Natural killer cell treated with Interleukin-12 subunit alpha and Interleukin-12 subunit beta and Interleukin-15 and Interleukin-18, amount 100 ng/mL, for 72 hours (primary cell): ENCODE measurements around the gene KRT4. TPM values are rescaled to one million over a fixed set of nuclear protein-coding genes. Genes with fewer than 3 reads are reported as not detected.

Source experiments
- ATAC-seq, 2 donors: fragments of 150-1000 bp; cut with Tn5 transposase in 1 of 2; sonication (Bioruptor Pico), chemical (Tn5 transposase) in 1 of 2; 2 replicates each; pipeline ENCODE4 v1.10.0; 2021
- DNase-seq: peaks from one replicate; pipeline ENCODE4 v3.0.0; 2022; ENCODE audit warnings: low spot score
- H3K27ac Mint-ChIP-seq, 2 donors: 1 replicate in 1 of 2; 2 replicates in 1 of 2; pipeline ENCODE4 v1.8.0; 2022; ENCODE audit warnings: mixed read lengths in 2 of 2, mild to moderate bottlenecking in 1 of 2, moderate library complexity in 1 of 2
- H3K27me3 Mint-ChIP-seq, 2 donors: 1 replicate in 1 of 2; 2 replicates in 1 of 2; pipeline ENCODE4 v1.8.0; 2022; ENCODE audit warnings: mixed read lengths in 2 of 2
- H3K36me3 Mint-ChIP-seq: one replicate; pipeline ENCODE4 v1.8.0; 2022; ENCODE audit warnings: mixed read lengths
- H3K4me1 Mint-ChIP-seq, 2 donors: 1 replicate in 1 of 2; 2 replicates in 1 of 2; pipeline ENCODE4 v1.8.0; 2022; ENCODE audit warnings: low read depth in 2 of 2, mixed read lengths in 2 of 2, mild to moderate bottlenecking in 1 of 2
- H3K4me3 Mint-ChIP-seq: one replicate; pipeline ENCODE4 v1.8.0; 2022; ENCODE audit warnings: mixed read lengths
- H3K9me3 Mint-ChIP-seq: 2 replicates; pipeline ENCODE4 v1.8.0; 2022; ENCODE audit warnings: mixed read lengths
- total RNA-seq, 2 donors: library from RNA; stranded (reverse); gene quantifications; one replicate each; pipeline ENCODE4 v1.2.3, GENCODE V29; 2022

The KRT4 gene
- total RNA-seq, 2 donors from 2014 or later, result not detected

DNA sequence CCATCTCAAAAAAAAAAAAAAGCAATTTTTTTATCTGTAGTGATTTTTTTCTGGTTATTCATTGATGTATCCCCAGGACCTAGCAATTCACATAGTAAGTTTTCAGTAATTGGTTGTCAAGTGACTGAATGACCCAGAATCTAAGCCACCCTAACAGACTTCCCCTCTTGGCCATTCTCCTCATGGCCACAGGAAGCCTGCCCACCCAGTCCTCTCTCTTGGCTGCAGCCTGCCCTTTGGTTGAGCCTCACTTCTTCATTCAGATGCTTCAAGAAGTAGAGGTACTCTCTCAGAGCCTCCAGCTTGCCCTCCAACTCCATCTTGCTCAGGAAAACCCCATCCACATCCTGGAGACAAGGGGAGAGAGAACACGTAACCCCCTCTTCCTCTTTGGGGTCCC is 32.0 kb upstream of the KRT4 start:
- ATAC-seq (no peak), DNase-seq (no peak)
- Mint-ChIP-seq H3K4me1 (peaks cover 0 to 16% of the 10 kb centered on the region in 2 donors), H3K27ac (peak overlapping the region in 1 of 2 donors; percentile 25), H3K4me3 (no peak overlapping the region), H3K36me3 (no peaks in the 10 kb centered on the region), H3K27me3 (peaks cover 0 to 6% of the 10 kb centered on the region in 2 donors), H3K9me3 (no peaks in the 10 kb centered on the region)

DNA sequence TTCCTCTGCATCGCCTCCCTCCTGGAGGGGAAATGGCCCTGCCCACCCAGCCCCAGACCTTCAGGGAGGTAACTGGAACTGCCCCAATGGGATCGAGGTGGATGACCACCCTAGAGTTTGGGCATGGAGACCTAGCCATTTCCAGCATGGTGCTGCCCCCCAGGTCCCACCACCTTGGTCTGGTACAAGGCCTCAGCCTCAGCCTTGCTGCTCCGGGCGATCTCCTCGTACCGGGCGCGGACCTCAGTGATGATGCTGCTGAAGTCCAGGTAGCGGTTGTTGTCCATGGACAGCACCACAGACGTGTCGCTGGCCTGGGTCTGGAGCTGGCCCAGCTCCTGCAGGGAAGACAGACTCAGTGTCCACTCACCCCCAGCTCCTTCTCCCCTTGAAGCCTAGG is 30.5 kb upstream of the KRT4 start:
- peak in 1 of 2 donors; percentile 41 for ATAC-seq
- Mint-ChIP-seq H3K36me3 (no peaks in the 10 kb centered on the region), H3K4me1 (peaks cover 0 to 16% of the 10 kb centered on the region in 2 donors), H3K27ac (no peak overlapping the region), H3K4me3 (no peak overlapping the region), H3K27me3 (peaks cover 5 to 11% of the 10 kb centered on the region in 2 donors), H3K9me3 (no peaks in the 10 kb centered on the region)
- DNase-seq, result no peak

DNA sequence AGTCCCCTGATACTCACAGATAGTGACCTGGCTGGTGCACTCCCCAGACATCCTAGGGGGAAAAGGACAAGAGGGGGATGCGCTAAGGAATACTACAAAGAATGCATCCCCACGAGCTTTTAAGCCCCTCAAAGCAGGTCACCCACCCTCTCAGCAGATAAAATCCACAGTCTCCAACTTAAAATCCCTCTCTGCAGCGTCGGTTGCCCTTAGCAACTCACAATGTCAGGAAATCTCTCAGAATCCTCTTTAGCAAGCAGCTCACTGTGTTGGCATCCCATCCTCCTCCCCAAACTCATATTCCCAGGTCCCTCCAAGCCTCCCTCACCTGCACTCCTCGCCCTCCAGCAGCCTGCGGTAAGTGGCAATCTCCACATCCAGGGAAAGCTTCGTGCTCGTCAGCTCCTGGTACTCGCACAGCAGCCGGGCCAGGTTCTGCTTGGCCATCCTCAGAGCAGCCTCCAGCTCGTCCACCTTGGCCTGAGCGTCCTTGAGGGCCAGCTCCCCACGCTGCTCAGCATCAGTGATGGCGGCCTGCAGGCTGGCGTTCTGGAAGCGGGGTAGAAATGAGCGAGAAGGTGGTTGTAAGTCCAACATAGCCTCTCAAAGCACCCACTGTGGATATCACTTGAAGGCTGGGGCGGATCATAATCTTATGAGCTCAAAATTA is 25.7 kb upstream of the KRT4 start:
- Mint-ChIP-seq H3K4me1 (peaks cover 20 to 44% of the 10 kb centered on the region in 2 donors), H3K9me3 (no peaks in the 10 kb centered on the region), H3K27me3 (peaks cover 8 to 14% of the 10 kb centered on the region in 2 donors), H3K4me3 (no peak overlapping the region), H3K36me3 (no peaks in the 10 kb centered on the region), H3K27ac (peak overlapping the region in 1 of 2 donors; percentile 43)
- no peak for ATAC-seq
- no peak for DNase-seq

DNA sequence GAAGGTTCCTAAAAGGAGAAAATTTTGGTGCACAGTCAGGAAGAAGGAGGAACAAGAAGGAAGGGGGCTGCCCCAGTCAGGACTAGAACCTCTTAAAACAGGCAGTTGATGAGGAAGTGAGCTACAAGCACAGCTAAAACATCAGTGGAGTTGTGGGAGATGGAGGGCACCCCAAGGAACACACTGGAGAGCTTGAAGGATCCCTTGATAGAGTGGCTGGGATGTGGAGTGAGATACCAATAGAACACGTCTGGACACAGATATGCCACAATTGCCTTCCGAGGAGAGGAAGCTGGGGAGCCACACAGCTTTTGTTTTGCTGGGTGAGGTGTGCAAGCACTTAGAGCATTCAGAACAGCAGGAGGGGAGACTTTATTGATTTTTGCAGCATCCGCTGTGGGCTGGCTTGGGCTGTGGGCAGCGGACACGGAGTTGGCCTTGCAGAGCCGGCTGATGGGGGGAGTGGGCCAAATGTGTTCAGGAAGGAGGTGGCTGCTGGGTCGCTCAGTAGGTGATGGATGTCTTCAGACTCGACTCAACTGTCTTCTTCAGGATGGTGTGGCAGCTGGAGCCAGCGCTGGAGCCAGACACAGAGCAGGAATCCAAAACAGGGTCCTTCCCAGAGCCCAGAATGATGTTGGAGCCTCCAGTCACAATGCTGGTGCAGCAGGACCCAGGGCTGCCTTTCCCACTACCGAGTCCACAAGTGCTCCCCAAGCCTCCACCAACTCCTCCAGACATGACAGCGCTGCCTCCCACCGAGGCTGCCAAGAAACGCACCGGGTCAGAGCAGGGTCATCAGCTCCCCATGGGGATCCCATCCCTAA is 24.9 kb upstream of the KRT4 start:
- Mint-ChIP-seq H3K4me3 (no peak overlapping the region), H3K27ac (peak overlapping the region in 1 of 2 donors; percentile 43), H3K36me3 (no peaks in the 10 kb centered on the region), H3K9me3 (no peaks in the 10 kb centered on the region), H3K4me1 (peaks cover 20 to 45% of the 10 kb centered on the region in 2 donors), H3K27me3 (peaks cover 8 to 14% of the 10 kb centered on the region in 2 donors)
- ATAC-seq (no peak), DNase-seq (no peak)

DNA sequence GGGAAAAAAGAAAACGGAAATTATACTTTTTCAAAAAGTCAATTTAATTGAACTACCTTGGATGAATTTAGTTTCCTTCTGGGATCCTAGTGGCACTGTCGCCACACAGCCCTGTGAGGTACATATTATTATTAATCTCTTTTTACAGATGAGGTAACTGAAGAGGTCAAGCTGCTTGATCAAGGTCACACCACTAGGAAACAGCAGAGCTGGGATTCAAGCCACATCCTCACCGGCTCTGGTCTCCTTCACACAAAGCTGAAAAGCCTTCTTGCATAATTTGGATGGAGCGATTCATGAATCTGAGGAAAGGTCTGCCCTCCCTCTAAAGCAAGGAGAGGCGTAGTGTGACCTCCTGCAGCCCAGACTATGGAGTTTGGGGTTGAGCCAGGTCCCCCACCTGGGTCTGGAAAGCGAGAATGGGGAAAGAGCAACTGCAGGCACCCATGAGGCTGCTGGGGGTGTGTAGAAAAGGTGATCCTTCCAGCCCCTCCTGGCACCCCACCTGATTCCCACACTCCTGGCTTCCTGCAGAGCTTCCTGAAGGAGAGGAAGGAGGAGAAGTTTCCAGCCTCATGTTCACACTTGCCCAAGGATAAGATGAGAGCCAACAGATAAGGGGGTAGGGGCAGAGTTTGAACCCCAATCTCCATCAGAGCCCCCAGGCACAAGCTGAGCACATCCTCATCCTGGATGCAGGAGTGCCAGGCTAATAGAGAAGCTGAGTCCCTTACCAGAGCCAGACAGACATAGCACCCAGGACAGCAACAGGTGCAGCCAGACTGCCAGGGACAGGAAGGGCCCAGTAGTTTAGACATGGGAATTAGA is 24.1 kb upstream of the KRT4 start:
- Mint-ChIP-seq H3K27ac (peak overlapping the region; percentile 77 to 87), H3K4me3 (peak overlapping the region; percentile 81), H3K36me3 (no peaks in the 10 kb centered on the region), H3K4me1 (peaks cover 20 to 45% of the 10 kb centered on the region in 2 donors), H3K9me3 (no peaks in the 10 kb centered on the region), H3K27me3 (peaks cover 8 to 14% of the 10 kb centered on the region in 2 donors)
- no peak for DNase-seq
- ATAC-seq, result no peak

DNA sequence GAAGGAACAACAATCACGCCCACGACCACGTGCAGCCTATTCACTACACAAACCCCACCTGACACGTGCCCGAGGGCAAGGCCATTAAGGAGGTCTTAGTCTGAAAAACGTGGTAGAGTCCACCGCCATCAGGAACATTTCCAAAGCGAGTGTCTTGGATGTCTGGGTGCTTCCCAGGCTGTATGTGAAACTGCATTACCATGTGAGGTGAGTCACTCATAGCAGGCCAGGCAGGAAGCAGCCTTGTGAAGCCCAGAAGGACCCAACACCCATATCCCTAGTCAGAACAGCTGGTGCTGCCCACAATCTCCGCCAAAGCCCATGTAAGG is 23.5 kb upstream of the KRT4 start:
- DNase-seq, result no peak
- peak overlapping the region; percentile 77 to 87 for H3K27ac Mint-ChIP-seq
- ATAC-seq, result peak in 1 of 2 donors; percentile 47
- no peaks in the 10 kb centered on the region for H3K36me3 Mint-ChIP-seq
- H3K4me1 Mint-ChIP-seq, result peaks cover 20 to 42% of the 10 kb centered on the region in 2 donors
- H3K9me3 Mint-ChIP-seq, result no peaks in the 10 kb centered on the region
- peaks cover 8 to 14% of the 10 kb centered on the region in 2 donors for H3K27me3 Mint-ChIP-seq
- peak overlapping the region; percentile 81 for H3K4me3 Mint-ChIP-seq

DNA sequence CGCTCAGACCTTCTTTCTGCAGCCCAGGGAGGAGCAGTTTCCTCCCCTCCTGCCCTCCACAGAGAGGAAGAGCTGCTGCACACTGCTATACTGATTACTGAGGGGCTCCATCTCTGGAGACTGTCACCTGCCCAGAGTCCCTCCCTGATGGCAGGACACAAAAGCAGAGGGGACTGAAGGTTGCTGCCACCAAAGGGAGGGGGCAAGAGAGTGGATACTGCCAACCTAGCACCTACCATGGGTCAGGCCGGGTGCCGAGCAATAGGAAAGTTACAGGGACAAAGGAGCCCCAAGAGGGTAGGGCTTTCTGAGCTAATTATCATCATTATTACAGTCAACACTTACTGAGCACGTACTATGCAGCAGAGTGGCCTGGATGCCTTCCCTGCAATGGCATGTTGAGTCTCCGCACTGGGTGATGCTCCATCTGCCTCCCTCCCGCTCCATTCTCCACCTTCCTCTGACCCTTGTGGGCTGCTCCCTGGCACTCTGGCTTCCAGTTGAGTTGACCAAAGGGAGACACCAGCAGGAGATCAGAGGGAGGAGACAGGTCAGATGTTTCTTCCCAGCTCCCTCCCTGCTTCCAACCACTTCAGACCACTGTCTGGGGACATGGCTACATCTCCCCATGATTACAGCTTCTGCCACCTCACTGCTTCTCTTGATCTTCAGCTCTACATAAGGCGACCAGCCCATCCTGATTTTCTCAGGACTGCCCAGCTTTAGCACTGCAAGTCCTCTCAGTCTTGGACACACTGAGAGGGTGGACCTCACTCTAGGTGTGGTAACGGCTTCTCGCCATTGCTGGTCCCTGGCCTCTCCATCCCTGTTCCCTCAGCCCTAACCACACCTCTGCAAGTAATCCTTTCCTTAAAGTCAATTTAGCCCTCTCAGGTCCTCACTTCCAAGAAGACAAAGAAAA is 22.8 kb upstream of the KRT4 start:
- Mint-ChIP-seq H3K27ac (peak overlapping the region; percentile 77 to 87), H3K9me3 (no peaks in the 10 kb centered on the region), H3K4me1 (peaks cover 20 to 39% of the 10 kb centered on the region in 2 donors), H3K27me3 (peaks cover 8 to 14% of the 10 kb centered on the region in 2 donors), H3K36me3 (no peaks in the 10 kb centered on the region), H3K4me3 (peak overlapping the region; percentile 81)
- peak in 1 of 2 donors; percentile 18 for ATAC-seq
- no peak for DNase-seq

DNA sequence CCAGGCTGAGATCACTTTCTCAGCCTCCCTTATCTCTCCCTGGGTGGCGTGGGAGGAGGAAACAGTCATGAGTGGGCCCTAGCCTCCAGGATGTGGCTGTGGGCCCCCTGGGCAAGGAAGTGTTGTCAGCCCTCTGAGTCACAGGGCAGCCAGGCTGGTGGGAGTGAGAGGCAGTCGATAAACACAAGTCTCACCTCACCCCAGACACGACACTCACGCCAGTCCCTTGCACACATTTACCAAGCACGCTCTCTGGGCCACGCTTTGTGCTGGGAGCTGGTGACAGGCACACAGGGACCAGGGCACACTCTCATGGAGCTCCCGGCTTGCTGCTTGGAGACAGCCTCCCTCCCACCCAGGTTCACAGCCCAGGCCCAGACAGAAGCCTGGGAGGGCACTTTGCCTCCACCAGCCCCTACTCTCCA is 22.1 kb upstream of the KRT4 start:
- peaks cover 6 to 14% of the 10 kb centered on the region in 2 donors for H3K27me3 Mint-ChIP-seq
- peaks cover 20 to 39% of the 10 kb centered on the region in 2 donors for H3K4me1 Mint-ChIP-seq
- ATAC-seq (peak; percentile 95), DNase-seq (peak; percentile 87)
- H3K9me3 Mint-ChIP-seq, result no peaks in the 10 kb centered on the region
- peak overlapping the region; percentile 77 to 87 for H3K27ac Mint-ChIP-seq
- H3K4me3 Mint-ChIP-seq, result peak overlapping the region; percentile 81
- no peaks in the 10 kb centered on the region for H3K36me3 Mint-ChIP-seq

DNA sequence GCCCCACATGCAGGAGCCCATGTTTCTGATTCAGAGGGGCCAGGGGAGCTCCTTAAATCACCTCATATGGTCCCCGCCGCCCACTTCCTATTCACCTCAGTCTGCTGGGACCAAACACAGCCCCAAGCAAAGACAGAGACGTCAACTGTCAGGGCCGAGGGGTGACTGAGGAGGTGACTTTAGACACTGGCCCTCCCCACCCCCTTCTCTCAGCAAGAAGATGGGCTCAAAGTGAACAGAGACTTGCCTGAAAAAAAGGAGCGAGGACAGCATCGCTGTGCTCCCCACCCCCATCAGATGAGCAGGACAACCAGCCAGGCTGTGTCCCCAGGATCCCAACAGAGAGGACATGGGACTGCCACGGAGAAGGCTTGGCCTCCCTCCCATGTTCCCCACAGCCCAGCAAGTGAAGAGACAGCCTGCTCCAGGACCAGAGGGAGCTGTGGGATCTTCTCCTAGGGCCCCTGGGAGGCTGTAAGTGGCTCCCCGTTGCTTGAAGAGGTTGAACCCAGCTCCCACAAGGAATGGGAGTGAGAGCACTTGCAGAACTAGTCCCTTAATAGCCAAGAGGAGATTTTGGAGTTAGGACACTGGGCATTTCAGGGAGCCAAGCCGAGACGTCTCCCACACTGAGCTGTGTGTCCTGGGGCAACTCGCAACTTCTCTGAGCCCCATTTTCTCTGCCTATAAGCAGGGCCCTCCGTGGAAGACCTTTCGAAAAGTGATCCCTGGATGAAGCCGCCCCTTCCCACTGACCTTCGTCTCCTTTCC is 21.5 kb upstream of the KRT4 start:
- H3K36me3 Mint-ChIP-seq, result no peaks in the 10 kb centered on the region
- H3K27me3 Mint-ChIP-seq, result peaks cover 6 to 13% of the 10 kb centered on the region in 2 donors
- no peaks in the 10 kb centered on the region for H3K9me3 Mint-ChIP-seq
- peaks cover 20 to 39% of the 10 kb centered on the region in 2 donors for H3K4me1 Mint-ChIP-seq
- no peak for ATAC-seq
- DNase-seq, result no peak
- peak overlapping the region; percentile 81 for H3K4me3 Mint-ChIP-seq
- peak overlapping the region; percentile 77 to 87 for H3K27ac Mint-ChIP-seq

DNA sequence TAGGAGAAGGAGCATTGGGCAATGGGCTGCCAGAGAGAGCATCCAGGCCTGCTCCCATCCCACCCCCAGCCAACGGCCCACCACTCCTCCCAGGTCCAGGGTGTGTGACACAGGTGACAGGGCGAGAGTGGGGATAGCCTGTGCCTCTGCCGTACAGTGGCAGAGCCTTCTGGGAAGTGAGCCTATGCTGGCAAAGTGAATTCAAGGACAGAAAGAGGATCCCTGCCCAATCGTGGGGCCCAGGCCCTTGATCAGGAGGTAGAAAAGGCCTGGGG is 20.7 kb upstream of the KRT4 start:
- no peaks in the 10 kb centered on the region for H3K36me3 Mint-ChIP-seq
- no peak overlapping the region for H3K4me3 Mint-ChIP-seq
- H3K9me3 Mint-ChIP-seq, result no peaks in the 10 kb centered on the region
- ATAC-seq, result no peak
- peaks cover 3 to 5% of the 10 kb centered on the region in 2 donors for H3K27me3 Mint-ChIP-seq
- no peak for DNase-seq
- H3K4me1 Mint-ChIP-seq, result peaks cover 20 to 45% of the 10 kb centered on the region in 2 donors
- peak overlapping the region in 1 of 2 donors; percentile 87 for H3K27ac Mint-ChIP-seq

DNA sequence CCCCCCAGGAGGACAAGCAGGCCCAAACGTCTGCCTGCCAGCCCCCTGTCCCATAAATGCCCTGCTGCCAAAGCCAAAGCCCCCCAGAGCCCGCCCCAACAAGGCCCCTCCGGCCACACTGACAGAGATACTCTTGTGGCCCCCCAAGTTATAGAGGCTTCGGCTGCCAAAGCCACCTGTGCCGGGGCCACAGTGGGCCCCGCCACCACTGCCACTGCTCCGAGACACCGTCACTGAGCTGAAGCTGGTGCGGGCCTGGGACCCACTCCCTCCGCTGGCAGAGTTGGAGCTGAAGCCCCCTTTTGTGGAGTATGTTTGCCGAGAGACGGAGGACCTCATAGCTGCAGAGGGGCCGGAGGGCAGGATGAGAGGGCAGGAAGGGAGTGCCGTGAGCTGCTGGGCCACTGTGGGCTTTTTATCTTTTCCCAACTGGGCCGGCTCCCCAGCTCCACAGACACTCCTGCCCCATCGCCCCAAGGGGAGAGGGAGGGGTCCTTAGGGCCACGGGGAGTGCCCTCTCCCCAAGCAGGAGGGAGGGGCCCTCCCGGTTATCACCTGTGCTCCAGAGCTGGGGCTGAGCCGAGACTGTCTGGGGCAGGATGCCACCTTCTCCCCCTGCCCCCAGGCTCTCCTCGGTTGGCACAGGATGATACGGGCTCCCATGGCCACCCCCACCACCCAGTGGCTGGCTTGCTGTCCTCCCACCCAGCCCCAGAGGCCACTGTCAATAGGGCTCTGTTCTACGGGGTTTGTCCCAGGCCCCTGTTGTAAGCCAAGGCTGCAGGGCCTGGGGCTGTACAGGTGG is 20.2 kb upstream of the KRT4 start, which contains the start of gene KRT79:
KRT79 (minus strand) TSS at position 390 of the 805 bp plus-strand sequence; CDS start at position 339, 51 bp downstream.
- Mint-ChIP-seq H3K9me3 (no peaks in the 10 kb centered on the region), H3K36me3 (no peaks in the 10 kb centered on the region), H3K27ac (peak within 1 kb of the TSS; percentile 77 to 87), H3K27me3 (peaks cover under 1 to 3% of the 10 kb centered on the region in 2 donors), H3K4me3 (no peak within 1 kb of the TSS), H3K4me1 (peaks cover 23 to 47% of the 10 kb centered on the region in 2 donors)
- ATAC-seq (no peak), DNase-seq (no peak)
